22Rv1 (cell line): Measurements from ENCODE around the gene B9D1.

Experiments
- ZFX ChIP-seq: fragments of 450-650 bp; IDR thresholded peaks from 2 replicates; pipeline ENCODE4 v1.6.1; 2017; ENCODE audit warnings: antibody characterized with exemption, borderline replicate concordance
- TF ChIP-seq, protein P1 (sequence below): fragments of 450-650 bp; IDR thresholded peaks from 2 replicates; pipeline ENCODE4 v1.5.1; 2017; ENCODE audit warnings: mild to moderate bottlenecking

DNA sequence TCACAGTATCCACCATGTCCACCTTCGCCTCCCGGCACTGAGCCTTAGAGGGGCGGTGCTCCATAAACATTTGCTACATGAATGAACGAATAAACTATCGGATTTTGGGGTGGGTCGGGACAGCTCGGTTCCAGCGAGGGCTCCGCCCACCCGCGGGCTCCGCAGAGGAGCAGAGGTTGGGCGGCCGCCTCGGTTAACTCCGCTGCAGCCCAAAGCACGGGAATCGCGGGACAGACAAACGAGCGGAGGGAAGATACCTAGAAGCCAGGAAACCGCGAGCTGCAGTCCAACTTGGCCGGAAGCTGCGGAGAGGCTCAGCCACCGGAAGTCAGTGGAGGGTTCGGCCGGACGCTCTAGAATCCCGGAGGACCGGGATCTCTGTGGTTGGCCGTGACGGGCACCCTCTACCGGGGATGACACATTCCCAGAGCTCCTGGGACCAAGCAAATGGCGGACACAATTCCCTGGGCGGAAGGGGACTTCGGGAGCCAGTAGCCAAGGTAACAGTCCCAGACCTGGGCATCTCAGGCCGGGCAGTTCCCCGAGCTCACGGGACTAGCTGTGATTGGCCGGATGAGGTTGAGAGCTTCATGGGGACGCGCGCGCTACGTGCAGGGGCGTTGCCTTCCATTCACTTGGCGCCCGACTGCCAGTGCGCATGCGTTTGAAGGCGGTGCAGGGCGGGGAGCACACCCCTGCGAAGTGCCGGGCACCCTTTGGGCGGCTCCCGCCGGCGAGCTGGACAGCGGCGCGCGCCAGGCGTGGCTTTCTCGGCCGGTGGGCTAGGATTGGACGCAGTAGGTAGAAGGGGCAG lies 15.3 kb upstream of the B9D1 start:
- TF ChIP-seq, protein P1, sequence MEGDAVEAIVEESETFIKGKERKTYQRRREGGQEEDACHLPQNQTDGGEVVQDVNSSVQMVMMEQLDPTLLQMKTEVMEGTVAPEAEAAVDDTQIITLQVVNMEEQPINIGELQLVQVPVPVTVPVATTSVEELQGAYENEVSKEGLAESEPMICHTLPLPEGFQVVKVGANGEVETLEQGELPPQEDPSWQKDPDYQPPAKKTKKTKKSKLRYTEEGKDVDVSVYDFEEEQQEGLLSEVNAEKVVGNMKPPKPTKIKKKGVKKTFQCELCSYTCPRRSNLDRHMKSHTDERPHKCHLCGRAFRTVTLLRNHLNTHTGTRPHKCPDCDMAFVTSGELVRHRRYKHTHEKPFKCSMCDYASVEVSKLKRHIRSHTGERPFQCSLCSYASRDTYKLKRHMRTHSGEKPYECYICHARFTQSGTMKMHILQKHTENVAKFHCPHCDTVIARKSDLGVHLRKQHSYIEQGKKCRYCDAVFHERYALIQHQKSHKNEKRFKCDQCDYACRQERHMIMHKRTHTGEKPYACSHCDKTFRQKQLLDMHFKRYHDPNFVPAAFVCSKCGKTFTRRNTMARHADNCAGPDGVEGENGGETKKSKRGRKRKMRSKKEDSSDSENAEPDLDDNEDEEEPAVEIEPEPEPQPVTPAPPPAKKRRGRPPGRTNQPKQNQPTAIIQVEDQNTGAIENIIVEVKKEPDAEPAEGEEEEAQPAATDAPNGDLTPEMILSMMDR: peak; percentile 6; the same call in 1 of the 2 replicates
- no peak for TF ChIP-seq ZFX
